A204.1 (cell line): Measurements from ENCODE around the gene KCNJ13.

Experiments
- FAIRE-seq: peaks from 2 replicates; lab custom pipeline; 2012; peaks lifted over from hg19 to GRCh38; lab: Jason Lieb, UNC

The KCNJ13 gene

DNA sequence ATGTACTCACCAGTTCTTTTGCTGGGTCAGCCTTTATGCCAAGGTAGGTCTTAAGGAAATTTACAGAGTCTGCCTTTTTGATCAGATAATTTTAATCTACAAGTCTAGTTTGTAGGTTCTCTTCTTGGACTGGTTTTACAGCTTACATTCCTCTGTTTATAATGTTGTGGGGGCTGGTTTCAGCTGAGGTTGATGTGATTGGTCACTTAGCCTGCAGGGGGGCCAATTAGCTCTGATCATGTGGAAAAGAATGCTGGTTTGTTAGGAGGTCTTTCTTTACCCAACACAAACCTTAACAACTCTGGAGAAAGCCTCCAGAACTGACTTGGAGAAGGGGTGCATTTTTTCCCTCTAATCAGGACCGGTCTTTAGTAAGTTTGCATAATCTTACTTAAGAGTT is at the start of gene KCNJ13:
TSS of gene KCNJ13 (minus strand) at position 131 of the 400 bp plus-strand sequence. CDS start 5,203 bp downstream, outside the sequence.
- FAIRE-seq, result no peak

DNA sequence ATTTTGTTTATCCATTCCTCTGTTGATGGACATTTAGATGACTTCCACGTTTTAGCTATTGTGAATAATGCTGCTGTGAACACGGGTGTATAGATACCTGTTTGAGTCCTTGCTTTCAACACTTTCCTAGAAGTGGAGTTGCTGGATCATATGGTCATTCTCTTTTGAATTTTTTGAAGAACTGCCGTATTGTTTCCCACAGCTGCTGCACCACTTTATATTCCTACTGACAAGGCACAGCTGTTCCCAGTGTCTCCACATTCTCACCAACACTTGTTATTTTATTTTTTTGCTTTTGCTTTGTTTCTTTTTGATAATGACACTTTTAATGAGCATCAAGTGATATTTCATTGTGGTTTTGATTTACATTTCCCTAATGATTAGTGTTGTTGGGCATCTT is 41.4 kb upstream of the KCNJ13 start:
- FAIRE-seq, result no peak

DNA sequence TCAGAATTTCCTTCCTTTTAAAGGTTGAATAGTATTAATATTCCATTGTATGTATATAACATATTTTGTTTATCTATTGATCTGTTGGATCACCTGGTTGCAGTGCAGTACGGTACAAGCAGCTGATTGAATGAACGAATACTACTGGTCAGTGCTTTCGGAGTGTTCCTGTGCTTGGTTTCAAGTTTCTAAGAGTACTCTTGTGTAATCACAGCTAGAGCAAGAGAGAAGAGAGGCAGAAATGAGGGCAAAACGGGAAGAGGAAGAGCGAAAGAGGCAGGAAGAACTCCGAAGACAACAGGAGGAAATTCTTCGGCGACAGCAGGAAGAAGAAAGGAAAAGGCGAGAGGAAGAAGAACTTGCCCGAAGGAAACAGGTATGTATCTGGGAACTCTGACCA is 40.3 kb upstream of the KCNJ13 start:
- no peak for FAIRE-seq

DNA sequence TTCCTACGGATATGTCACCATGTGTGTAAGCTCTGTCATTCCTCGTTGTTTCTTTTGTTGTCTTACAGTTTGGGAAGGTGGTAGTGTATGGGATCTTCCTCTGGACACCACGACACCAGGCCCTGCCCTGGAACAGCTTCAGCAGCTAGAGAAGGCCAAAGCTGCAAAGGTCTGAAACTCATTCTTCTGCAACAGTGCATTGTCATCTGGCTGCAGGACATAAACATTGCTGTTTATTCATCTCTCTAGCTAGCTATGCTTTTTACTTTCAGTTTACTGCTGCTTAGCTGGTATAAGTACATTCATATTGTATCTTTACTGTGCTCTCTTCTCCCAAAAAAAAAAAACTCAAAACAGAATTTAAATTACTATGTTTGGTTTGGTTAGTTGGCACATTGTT is 39.2 kb upstream of the KCNJ13 start:
- FAIRE-seq, result no peak

DNA sequence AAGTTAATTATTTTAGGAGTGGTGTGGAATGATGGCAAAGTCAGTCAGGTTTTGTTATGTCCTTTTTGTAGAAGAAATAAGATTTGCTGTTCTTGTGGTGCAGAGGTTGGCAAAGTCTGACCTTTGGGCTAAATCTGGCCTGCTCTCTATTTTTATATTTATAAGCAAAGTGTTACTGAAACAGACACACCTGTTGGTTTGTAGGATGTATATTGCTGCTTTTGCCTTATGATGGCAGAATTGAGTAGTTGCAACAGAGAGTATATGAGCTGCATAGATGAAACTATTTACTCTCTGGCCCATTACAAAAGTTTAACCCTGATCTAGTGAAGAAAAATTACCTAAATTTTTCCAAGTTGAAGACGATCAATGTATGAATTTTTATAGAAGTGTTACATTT is 34.1 kb upstream of the KCNJ13 start:
- FAIRE-seq, result no peak

DNA sequence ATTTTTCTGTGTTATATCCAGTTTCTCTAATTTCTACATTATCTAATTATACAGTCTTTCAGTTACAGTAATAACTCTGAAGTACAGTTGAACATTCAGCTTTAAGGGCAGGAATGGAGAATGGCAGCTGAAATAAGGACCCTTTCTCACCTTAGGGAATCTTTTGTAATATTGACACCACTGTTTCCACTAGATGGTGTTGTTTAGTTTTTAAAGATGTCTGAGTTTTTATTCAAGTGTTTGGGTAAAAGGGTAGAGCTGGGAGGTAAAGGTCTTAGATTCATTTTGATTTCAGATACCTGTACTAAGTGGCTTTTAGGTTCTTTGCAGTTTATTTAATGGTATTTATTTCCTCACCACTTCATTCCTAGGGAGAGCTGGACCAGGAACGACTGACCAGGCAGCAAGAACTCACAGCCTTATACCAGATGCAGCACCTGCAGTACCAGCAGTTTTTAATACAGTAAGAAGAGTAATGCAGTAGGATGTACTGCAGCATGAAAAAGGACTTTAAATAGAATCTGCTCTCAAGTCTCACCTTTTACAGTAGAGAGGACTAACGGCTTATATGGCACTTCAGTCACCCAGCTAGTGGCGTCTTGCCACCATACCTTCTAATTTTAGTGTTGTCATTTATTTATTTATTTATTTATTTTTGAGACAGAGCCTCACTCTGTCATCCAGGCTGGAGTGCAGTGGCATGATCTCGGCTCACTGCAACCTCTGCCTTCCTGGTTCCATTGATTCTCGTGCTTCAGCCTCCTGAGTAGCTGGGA is 33.2 kb upstream of the KCNJ13 start:
- FAIRE-seq, result no peak

DNA sequence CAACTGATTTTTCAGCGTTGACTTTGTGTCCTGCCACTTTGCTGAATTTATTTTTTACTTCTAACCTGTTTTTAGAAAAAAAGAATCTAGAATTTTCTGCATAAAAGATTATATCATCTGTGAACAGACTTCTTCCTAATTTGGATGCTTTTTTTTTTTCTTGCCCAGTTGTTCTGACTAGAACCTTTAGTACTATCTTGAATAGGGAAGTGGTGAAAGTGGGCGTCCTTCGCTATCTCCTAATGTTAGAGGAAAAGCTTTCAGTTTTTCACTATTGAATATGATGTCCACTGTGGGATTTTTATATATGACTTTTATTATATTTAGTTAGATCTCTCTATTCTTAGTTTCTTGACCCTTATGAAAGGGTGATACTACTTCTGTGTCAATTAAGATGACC is 25.7 kb upstream of the KCNJ13 start:
- FAIRE-seq, result no peak

DNA sequence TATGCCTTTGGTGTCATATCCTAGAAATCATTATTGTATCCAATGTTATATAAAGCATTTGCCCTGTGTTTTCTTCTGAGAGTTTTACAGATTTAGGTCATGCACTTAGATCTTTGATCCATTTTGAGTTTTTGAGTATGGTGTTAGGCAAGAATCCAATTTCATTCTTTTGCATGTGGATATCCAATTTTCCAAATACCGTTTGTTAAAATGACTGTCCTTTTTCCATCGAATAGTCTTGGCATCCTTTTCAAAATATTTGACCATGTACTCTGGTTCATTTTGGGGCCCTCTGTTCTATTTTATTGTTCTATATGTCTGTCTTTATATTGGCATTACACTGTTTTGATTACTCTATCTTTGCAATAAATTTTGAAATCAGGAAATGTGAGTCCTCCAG is 23.8 kb upstream of the KCNJ13 start:
- FAIRE-seq, result no peak

DNA sequence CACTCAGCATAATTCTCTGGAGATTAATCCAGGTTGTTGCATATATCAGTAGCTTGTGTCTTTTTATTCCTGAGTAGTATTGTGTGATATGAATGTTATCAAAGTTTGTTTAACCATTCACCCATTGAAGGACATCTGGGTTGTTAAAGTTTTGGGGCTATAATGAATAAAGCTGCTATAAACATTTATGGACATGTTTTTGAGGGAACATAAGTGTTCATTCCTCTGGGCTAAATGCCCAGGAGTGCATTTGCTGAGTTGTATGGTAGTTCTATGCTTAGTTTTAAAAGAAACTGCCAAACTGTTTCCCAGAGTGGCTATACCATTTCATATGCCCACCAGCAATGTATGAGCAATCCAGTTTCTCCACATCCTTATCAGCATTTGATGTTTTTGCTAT is 21.8 kb upstream of the KCNJ13 start:
- FAIRE-seq, result no peak

DNA sequence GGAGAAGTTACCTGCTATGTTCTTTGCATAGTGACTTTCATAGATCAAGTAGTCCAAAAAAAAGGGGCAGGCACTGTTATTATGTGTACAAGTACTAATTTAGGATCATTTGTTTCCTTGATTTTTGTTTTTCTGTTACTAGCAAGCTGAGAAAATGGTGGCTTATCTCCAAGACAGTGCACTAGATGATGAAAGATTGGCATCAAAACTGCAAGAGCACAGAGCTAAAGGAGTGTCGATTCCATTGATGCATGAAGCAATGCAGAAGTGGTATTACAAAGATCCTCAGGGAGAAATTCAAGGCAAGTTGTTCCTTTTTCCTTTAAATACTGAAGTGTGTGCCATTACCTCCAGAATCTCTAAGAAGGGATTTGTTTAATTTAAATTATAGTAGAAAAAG is 19.6 kb upstream of the KCNJ13 start:
- no peak for FAIRE-seq

DNA sequence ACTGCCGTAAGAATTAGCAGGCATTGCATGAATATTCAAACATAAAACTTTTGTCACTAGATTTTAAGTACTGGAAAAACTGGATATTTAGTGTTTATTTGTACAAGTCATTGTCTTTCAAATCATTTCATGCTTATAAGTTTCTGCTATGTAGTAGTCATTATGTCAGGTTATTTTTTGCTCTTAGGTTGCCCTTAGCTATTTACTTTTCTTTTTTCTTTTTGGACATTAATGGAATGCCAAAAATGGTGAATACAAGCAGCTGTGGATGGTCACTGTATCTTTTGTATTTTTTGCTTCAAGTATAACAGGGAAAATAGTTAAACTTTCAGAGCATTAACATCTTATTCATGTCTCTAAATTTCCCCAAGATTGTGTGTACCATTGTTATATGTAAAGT is 18.6 kb upstream of the KCNJ13 start:
- no peak for FAIRE-seq

DNA sequence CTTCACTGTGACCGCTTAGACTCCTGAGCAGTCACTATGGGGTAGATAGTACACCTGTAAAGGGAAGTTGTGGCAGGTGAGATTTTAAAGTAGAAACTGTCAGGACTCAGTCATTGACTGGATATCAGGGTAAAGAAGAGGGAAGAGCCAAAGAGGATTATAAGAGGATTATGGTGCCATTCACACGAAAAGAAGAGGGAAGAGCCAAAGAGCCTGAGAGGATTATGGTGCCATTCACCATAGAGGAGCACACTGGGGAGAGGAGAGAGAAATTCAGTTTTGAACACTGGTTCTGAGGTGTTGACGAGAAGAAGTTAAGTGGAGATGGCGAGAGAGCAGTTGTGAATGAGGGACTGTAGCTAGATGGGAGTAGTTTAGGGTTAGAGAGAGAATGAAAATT is 16.9 kb upstream of the KCNJ13 start:
- FAIRE-seq, result no peak

DNA sequence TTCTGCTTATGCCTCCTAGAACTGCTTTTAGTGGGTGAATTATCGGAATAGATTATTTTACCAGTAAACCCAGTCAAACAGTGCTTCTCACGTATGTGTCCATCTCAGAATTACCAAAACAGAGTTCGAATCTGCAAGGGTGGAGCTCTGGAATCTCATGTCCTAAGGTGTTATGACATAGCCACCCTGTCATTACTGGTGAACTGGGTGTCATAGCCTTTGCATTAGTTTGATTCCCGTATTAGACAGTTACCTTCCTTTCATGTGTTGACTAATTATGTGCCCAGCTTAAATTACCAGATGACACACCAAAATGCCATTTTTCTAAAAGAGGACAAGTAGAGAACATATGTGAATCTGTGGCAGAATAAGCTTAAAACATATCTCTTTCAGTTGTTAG is 15.2 kb upstream of the KCNJ13 start:
- no peak for FAIRE-seq

DNA sequence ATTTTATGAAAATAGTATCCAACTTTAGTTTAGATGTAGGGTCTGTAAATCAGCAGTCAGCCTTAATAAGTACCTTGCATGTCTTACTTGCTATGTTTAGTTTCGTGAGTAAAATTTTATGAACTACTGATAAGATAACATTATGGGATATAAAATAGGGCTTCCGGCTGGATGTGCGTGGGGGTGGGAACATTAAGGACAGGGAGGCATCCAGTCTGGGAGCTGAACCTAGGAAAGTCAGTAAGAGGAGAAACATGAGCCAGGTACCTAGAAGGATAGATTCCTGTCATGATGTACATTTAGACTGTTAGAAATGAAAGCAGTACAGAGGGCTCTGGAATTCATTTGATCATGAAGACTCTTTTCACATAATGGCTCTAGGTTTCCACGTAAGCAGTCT is 12.7 kb upstream of the KCNJ13 start:
- no peak for FAIRE-seq

DNA sequence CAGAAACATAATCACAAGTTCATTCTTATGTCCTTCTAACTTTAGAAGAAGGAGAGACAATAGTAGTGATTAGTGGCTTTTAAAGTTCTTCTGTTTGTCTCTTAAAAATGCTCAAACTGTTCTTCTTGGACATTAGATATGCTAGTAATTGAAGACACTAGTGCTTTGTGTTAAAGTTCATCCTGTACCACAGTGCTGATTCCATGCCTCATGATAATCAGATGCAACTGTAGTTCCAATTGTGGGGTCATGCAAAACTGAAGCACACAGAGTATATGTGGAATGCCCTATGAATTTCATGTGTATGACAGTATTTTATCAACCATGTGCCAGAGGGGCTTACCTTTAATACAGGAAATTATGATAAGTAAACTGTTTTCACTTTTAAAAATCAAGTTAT is 11.4 kb upstream of the KCNJ13 start:
- no peak for FAIRE-seq

DNA sequence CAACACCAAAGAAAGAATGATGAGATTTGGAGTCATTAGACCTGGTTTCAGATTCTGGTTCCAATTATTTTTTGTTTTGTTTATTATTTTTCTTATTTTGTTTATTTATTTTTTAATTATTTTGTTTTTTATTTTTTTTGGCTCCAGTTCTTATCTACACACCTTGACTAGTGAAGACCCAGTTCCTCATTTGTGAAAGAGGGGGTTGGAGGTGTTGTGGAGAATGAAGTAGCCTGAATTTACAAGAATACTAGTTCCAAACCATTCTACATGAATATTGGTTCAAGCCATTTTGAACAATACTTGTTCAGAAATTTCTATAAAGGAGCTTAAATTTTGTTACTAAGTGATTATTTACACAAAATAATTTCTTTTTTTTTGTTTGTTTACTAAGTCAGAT is 6.9 kb upstream of the KCNJ13 start:
- FAIRE-seq, result peak; percentile 51

DNA sequence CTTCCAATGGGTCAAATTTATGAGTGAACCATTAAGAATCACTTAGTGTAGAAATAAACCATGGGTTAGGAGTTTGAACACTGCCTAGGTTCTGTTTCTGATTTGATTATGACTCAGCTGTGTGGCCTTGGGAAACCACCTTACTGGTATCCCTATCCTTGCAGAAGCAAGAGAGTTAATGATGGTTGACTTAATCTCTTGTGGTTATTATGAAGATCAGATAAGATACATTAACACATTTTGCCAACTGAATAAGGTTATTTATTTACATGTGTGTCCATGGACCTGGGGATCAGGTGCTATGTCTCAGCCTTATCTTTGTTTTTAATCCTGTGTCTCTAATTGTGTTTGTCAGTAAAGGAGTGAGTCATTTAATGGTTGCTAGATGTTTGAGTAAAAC is 5.4 kb upstream of the KCNJ13 start:
- no peak for FAIRE-seq

DNA sequence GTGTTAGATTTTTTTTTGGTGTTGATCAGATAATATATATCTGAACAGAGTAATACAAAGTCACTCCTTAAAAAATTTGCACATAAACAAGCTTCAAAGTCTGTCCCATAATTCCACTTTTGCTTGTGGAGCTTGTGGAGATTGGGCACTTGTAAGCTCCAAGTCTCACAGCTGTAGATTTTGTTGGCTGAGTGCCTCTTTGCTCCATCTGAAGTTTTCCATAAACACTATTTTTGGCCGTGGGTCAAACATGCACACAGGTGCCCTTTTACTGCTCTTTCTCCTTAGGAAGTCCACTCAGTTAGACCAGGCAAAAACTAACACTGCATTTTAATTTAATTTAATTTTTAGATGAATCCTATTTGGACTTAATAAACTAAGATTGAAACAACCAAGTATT is 3.6 kb upstream of the KCNJ13 start:
- FAIRE-seq, result no peak

DNA sequence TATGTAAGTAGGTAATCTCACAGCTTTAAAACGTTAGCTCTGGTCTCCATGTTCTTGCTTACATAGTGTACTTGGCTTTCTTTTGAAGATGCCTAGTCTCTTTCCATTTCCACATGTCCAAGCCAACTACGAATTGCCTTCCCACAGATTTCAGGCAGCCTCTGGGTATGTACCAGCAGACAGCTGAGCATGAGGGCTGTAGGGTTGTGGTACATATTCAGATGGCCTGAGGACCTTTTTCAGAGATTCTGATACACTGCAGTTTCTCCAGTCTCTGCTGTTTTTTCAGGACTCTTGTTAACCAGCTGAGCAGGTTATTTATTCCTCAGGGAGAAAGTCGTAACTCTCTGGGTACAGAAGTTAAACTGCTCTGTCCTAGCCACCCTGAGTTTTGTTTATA is 3.1 kb upstream of the KCNJ13 start:
- no peak for FAIRE-seq

DNA sequence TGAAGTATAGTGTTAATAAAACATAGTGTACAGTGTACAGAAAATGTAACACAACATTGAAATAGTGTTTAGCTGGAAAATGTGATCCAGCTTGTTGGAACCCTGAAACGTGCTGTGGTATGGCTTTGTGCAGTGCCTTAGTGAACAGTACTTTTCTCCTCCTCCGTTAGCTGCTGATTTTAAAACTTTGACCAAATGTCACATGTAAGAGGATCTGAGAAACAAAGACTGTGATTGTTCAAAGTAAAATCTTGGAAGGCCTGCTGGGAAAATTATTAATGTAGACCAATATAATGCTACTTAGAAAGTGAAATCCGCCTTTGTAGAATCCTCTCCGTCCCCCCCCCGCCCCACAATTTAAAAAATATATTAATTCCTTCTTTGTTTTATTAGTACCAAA is 911 bp upstream of the KCNJ13 start:
- no peak for FAIRE-seq

DNA sequence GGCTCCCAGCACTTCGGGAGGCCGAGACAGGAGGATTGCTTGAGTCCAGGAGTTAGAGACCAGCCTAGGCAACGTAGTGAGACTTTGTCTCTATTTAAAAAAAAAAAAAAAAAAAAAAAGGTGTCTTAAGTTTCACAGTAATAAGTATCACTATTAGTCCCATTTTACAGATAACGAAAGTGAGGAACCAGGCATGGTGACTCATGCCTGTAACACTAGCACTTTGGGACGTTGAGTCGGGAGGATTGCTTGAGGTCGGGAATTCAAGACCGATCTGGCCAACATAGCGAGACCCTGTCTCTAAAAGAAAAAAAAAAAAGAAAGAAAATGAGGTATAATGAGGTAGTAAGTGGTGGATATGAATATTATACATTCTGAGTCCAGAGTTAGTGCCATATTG is 2.5 kb downstream of the KCNJ13 start:
- no peak for FAIRE-seq

DNA sequence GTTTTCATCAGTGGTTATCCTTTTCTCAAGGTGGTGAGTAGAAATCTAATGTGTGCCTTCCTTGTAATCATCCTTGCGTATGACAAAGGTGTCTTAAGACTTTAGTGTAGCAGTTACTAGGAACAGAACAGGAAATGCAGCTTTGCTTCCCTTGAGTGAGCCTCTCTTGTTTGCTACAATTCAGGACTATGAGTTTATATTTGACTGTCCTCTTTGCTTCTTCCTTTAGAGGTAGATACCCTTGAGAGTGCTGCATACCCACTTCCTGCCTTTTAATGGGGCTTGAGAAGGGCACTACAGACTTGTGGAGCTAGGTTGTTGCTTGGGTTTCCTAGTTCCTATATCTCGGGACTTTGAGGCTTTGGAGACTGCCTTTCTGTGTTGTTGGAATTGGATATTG is 3.8 kb downstream of the KCNJ13 start:
- FAIRE-seq, result no peak

DNA sequence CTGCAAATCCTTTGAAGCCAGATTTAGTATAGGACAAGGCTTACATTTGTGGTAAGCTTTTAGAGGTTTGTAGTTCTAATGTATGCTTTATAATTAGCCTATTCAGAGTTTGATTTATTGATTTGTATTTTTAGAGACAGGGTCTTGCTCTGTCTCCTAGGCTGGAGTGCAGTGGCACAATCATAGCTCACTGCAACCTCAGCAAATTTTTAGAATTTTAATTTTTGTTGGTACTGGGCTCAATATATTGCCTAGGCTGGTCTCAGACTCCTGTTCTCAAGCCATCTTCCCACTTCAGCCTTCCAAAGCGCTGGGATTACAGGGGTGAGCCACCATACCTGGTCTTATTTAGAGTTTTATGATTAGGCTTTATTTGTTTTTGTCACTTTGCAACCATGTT is 4.5 kb downstream of the KCNJ13 start:
- no peak for FAIRE-seq

DNA sequence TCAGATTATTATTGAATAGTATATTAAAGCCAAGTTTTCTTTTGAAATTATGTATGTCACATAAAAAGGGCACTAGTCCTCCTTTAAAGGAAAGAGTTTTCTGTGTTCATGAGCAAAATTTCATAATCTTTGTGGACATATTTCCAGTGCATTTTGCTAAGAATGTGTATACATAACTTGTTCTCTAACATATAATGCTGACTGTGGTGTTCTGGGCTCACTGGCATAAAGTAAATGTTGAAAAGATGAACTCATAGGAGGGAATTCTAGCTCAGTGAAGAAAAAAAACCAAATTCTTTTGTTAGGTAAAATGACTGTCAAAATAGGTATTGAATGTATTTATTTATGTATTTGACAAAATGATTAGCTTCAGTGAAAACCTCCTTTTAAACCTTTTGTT is 6.2 kb downstream of the KCNJ13 start:
- no peak for FAIRE-seq

DNA sequence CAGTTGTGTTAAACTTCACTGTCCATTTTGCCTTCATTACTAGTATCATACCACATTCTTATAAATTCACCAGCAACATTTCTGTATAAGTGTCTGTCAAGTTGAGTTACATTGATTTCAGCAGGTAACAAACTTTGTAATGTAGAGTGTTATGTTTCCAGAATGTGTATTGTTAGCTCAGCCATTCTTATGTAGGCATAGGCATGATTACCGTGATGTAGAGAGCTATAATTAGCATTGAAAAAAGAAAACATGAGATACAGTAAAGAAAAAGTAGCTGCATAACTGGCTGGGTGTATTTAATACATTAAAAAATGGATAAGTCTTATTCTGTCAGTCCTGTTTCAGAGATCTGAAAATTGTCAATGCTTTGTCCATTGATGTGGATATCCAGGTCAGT is 8.5 kb downstream of the KCNJ13 start:
- FAIRE-seq, result no peak
